OCI-LY7 (cell line): ENCODE results near the gene TEX2. TPM values are rescaled to one million over a fixed set of nuclear protein-coding genes. Genes with fewer than 3 reads are reported as not detected.
"Not testable (repeated sequence)": the region's sequence is repeated elsewhere in the genome, so short reads cannot be mapped to it uniquely, and the experiment has no call there.

Source experiments
- BruUV-seq: library from RNA; stranded (reverse); fragments of 400-500 nt; replicated peaks from 2 replicates; lab custom pipeline; 2021; lab: Mats Ljungman, UMichigan
- CTCF ChIA-PET: fragments of 300-600 bp; sonication (Branson Sonifier 250); formaldehyde crosslinking; loops from one replicate; lab custom pipeline; 2022; ENCODE audit warnings: antibody characterized with exemption; ENCODE audit not compliant: unreplicated experiment; lab: Charles Lee
- POLR2A ChIA-PET: fragments of 300-600 bp; sonication (Branson Sonifier 250); formaldehyde crosslinking; loops from one replicate; lab custom pipeline; 2022; ENCODE audit warnings: antibody characterized with exemption; lab: Charles Lee
- DNase-seq: peaks from one replicate; pipeline ENCODE4 v3.0.0-alpha.2; 2015; ENCODE audit warnings: low spot score
- H2AFZ ChIP-seq: fragments of 200-600 bp; sonication (generic), shearing (Covaris generic); 2 replicates; pipeline ENCODE4 v1.6.1; 2014; ENCODE audit warnings: mild to moderate bottlenecking, antibody characterized with exemption, low read length, moderate library complexity
- H3K27ac ChIP-seq: fragments of 200-600 bp; sonication (generic); 2 replicates; pipeline ENCODE4 v1.5.1; 2014; ENCODE audit warnings: mixed run types, low read depth, mild to moderate bottlenecking, moderate library complexity, low read length, inconsistent platforms; ENCODE audit not compliant: poor library complexity, severe bottlenecking
- H3K36me3 ChIP-seq: fragments of 200-600 bp; sonication (generic); 2 replicates; pipeline ENCODE4 v1.6.1; 2014; ENCODE audit warnings: mild to moderate bottlenecking, antibody characterized with exemption, low read length, moderate library complexity, mixed read lengths; ENCODE audit not compliant: insufficient read depth
- H3K4me1 ChIP-seq: fragments of 200-600 bp; sonication (generic); 2 replicates; pipeline ENCODE4 v1.5.1; 2014; ENCODE audit warnings: mild to moderate bottlenecking, low read length; ENCODE audit not compliant: insufficient read depth, poor library complexity, severe bottlenecking
- H3K4me2 ChIP-seq: fragments of 200-600 bp; sonication (generic); 2 replicates; pipeline ENCODE4 v1.6.1; 2014; ENCODE audit warnings: mild to moderate bottlenecking, low read length
- H3K4me3 ChIP-seq: fragments of 200-600 bp; sonication (generic); 2 replicates; pipeline ENCODE4 v1.5.1; 2014; ENCODE audit warnings: mild to moderate bottlenecking, low read depth, low read length; ENCODE audit not compliant: poor library complexity, severe bottlenecking
- H3K79me2 ChIP-seq: fragments of 200-600 bp; sonication (generic); 2 replicates; pipeline ENCODE4 v1.6.1; 2016; ENCODE audit warnings: low read depth, mild to moderate bottlenecking, low read length, moderate library complexity, mixed read lengths; ENCODE audit not compliant: insufficient read depth
- H3K9me2 ChIP-seq: fragments of 200-600 bp; sonication (generic); 2 replicates; pipeline ENCODE4 v1.6.1; 2016; ENCODE audit warnings: mild to moderate bottlenecking, low read length, mixed read lengths; ENCODE audit not compliant: insufficient read depth
- H3K9me3 ChIP-seq: fragments of 200-600 bp; sonication (generic); 2 replicates; pipeline ENCODE4 v1.6.1; 2014; ENCODE audit warnings: mild to moderate bottlenecking, mixed run types, low read length, mixed read lengths
- H4K20me1 ChIP-seq: fragments of 200-600 bp; sonication (generic); 2 replicates; pipeline ENCODE4 v1.6.1; 2014; ENCODE audit warnings: mild to moderate bottlenecking, antibody characterized with exemption, low read length, moderate library complexity, mixed read lengths; ENCODE audit not compliant: insufficient read depth
- CTCF ChIP-seq: fragments of 200-600 bp; sonication (generic); conservative IDR thresholded peaks from 2 replicates; pipeline ENCODE4 v1.5.1; 2014; ENCODE audit warnings: mild to moderate bottlenecking, antibody characterized with exemption, low read length, moderate library complexity, mixed read lengths
- EZH2phosphoT487 ChIP-seq: fragments of 200-600 bp; sonication (generic); IDR thresholded peaks from 2 replicates; pipeline ENCODE4 v1.6.1; 2018; ENCODE audit warnings: low read depth, borderline replicate concordance, mild to moderate bottlenecking, mixed run types, antibody characterized with exemption, low read length, moderate library complexity, mixed read lengths
- intact Hi-C: fragments of 100-400 bp; cut with micrococcal nuclease; formaldehyde crosslinking; loops from one replicate; pipeline ENCODE4 v1.10.0; 2022; ENCODE audit not compliant: unreplicated experiment
- total RNA-seq, 2 experiments: library from RNA; depleted of rRNA in 1 of 2; stranded (reverse); fragments of >200 nt in 1 of 2; shearing (Covaris generic) in 1 of 2; gene quantifications; 2 replicates each; pipeline ENCODE4 v1.2.3, GENCODE V29; 2014 to 2022

The TEX2 gene
- total RNA-seq, 2 experiments from 2014 or later, result 7.4 to 12.4 TPM

GRCh38 chr17:64209356-64209941, 53.6 kb downstream of the TEX2 start:
- ChIA-PET CTCF (no interaction called here), POLR2A (interaction anchor here (0.6 to 0.8 kb wide), 2 partner anchors 9 to 1342 kb away, joined by 3 to 5 read pairs; no protein-coding TSS in a partner anchor)
- no peak for DNase-seq
- no peak overlapping the region for H3K4me2 ChIP-seq
- H3K79me2 ChIP-seq, result no peaks in the 10 kb centered on the region
- BruUV-seq, result no TSS peak
- no peak overlapping the region for H3K27ac ChIP-seq
- intact Hi-C loops, result no loop called here
- H3K9me2 ChIP-seq, result no peaks in the 10 kb centered on the region
- no peak overlapping the region for H2AFZ ChIP-seq
- H4K20me1 ChIP-seq, result no peaks in the 10 kb centered on the region
- no peaks in the 10 kb centered on the region for H3K4me1 ChIP-seq
- TF ChIP-seq CTCF (no peak), EZH2phosphoT487 (no peak)
- H3K36me3 ChIP-seq, result peaks cover 17% of the 10 kb centered on the region
- no peaks in the 10 kb centered on the region for H3K9me3 ChIP-seq
- H3K4me3 ChIP-seq, result no peak overlapping the region

- H3K4me1 ChIP-seq, BruUV-seq, H2AFZ ChIP-seq, H3K4me2 ChIP-seq, H3K9me3 ChIP-seq, H3K79me2 ChIP-seq, H3K4me3 ChIP-seq, H3K27ac ChIP-seq, H4K20me1 ChIP-seq, intact Hi-C loops, DNase-seq, H3K9me2 ChIP-seq, CTCF ChIA-PET: not testable (repeated sequence)
- POLR2A ChIA-PET, result interaction anchor here (0.6 to 0.8 kb wide), 2 partner anchors 10 to 1341 kb away, joined by 3 to 5 read pairs; no protein-coding TSS in a partner anchor
- peaks cover 17% of the 10 kb centered on the region for H3K36me3 ChIP-seq
Observed at GRCh38 chr17:64208656-64209055, 54.4 kb downstream of the TEX2 start.

- no peaks in the 10 kb centered on the region for H3K9me3 ChIP-seq
- H2AFZ ChIP-seq, result no peak overlapping the region
- no TSS peak for BruUV-seq
- no peaks in the 10 kb centered on the region; the same call in 1 of the 2 replicates for H4K20me1 ChIP-seq
- ChIA-PET POLR2A (no interaction called here), CTCF (no interaction called here)
- H3K27ac ChIP-seq, result no peak overlapping the region
- no peaks in the 10 kb centered on the region for H3K79me2 ChIP-seq
- DNase-seq, result no peak
- TF ChIP-seq CTCF, result no peak
- no peak for TF ChIP-seq EZH2phosphoT487
- no peak overlapping the region for H3K4me2 ChIP-seq
- H3K36me3 ChIP-seq, result no peaks in the 10 kb centered on the region
- H3K4me3 ChIP-seq, result no peak overlapping the region
- intact Hi-C loops, result no loop called here
- peaks cover 1% of the 10 kb centered on the region for H3K4me1 ChIP-seq
- H3K9me2 ChIP-seq, result no peaks in the 10 kb centered on the region
Observed at GRCh38 chr17:64205804-64206203, 57.3 kb downstream of the TEX2 start.
